ENCODE results near the gene CD82.

- no peak for TF ChIP-seq CTCF (IDR thresholded peaks at IDR 0.05)
- TF ChIP-seq POLR2A (IDR thresholded peaks at IDR 0.05), result no peak
- TF ChIP-seq EP300 (IDR thresholded peaks at IDR 0.05), result no peak
These were observed 24.8 kb upstream of the CD82 start for GRCh38 chr11:44540667-44541066.
